ENCODE data around the gene SCG5.

SCG5 gene

DNA sequence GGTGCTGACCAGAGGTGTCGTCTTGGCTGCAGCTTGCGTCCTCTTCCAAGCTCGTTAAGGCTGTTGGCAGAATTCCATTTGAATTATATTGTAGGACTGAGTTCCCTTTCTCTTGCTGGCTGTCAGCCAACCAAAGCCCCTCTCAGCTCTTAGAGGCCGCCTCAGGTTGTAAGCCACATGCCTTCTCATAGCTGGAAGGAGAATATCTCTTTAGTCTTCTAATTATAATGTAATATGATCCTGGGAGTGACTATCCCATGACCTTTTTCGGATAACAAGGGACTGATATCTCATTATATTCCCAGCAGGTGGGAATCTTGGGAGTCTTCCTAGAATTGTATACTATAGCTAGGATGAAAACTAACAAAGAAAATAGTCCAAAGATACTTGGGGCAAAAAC lies 4.8 kb downstream of the SCG5 start:
- Histone ChIP-seq H3K9me3 (ENCODE audit: insufficient read depth, low read depth, low read length) (no peaks in the 10 kb centered on the region), H3K4ac (ENCODE audit: low read depth, low read length) (no peak overlapping the region), H3K4me2 (ENCODE audit: low read length) (no peak overlapping the region), H2BK5ac (ENCODE audit: low read depth, low read length, poor library complexity) (no peak overlapping the region), H3K79me1 (ENCODE audit: low read length) (no peaks in the 10 kb centered on the region), H3K4me3 (ENCODE audit: low read depth, low read length) (no peak overlapping the region), H4K8ac (ENCODE audit: low read depth, low read length) (no peak overlapping the region), H2BK120ac (ENCODE audit: insufficient read depth, low read length, poor library complexity) (no peak overlapping the region), H3K36me3 (ENCODE audit: control insufficient read depth in 1 of 2, insufficient read depth in 2 of 2, low read length in 2 of 2) (no peaks in the 10 kb centered on the region), H4K12ac (ENCODE audit: low read depth, low read length) (no peak overlapping the region), H3K23ac (ENCODE audit: low read length) (no peak overlapping the region), H2AFZ (ENCODE audit: insufficient read depth, low read length, poor library complexity) (no peak overlapping the region), H3K79me2 (ENCODE audit: control insufficient read depth, insufficient read depth, low read length, poor library complexity) (no peaks in the 10 kb centered on the region), H2AK5ac (ENCODE audit: low read length) (no peak overlapping the region), H3K18ac (ENCODE audit: low read length) (no peak overlapping the region), H3K27me3 (ENCODE audit: insufficient read depth, low read length) (no peaks in the 10 kb centered on the region), H3K9ac (ENCODE audit: low read length) (no peak overlapping the region), H4K91ac (ENCODE audit: low read depth, low read length) (no peak overlapping the region), H3K4me1 (ENCODE audit: control insufficient read depth in 1 of 2, insufficient read depth in 2 of 2, low read length in 2 of 2) (no peaks in the 10 kb centered on the region), H3K27ac (ENCODE audit: low read depth, low read length) (no peak overlapping the region), H3K14ac (ENCODE audit: low read length) (no peak overlapping the region), H2BK12ac (ENCODE audit: low read length) (no peak overlapping the region)
- DNase-seq: no peak
- no CpG with 5 or more reads among the region's 5 CpGs for WGBS (ENCODE audit: extremely low coverage, insufficient coverage, insufficient read length)

- no peak overlapping the region for H3K9ac ChIP-seq (ENCODE audit: low read length)
- no CpG with 5 or more reads among the region's 5 CpGs for WGBS (ENCODE audit: extremely low coverage, insufficient coverage, insufficient read length)
- H3K23ac ChIP-seq (ENCODE audit: low read length): no peak overlapping the region
- no peak overlapping the region for H4K12ac ChIP-seq (ENCODE audit: low read depth, low read length)
- no peak overlapping the region for H3K27ac ChIP-seq (ENCODE audit: low read depth, low read length)
- H3K79me2 ChIP-seq (ENCODE audit: control insufficient read depth, insufficient read depth, low read length, poor library complexity): no peaks in the 10 kb centered on the region
- H3K4me1 ChIP-seq (ENCODE audit: control insufficient read depth in 1 of 2, insufficient read depth in 2 of 2, low read length in 2 of 2): no peaks in the 10 kb centered on the region
- H2AK5ac ChIP-seq (ENCODE audit: low read length): no peak overlapping the region
- H3K18ac ChIP-seq (ENCODE audit: low read length): no peak overlapping the region
- H4K91ac ChIP-seq (ENCODE audit: low read depth, low read length): no peak overlapping the region
- H3K9me3 ChIP-seq (ENCODE audit: insufficient read depth, low read depth, low read length): no peaks in the 10 kb centered on the region
- no peaks in the 10 kb centered on the region for H3K79me1 ChIP-seq (ENCODE audit: low read length)
- H3K4me3 ChIP-seq (ENCODE audit: low read depth, low read length): no peak overlapping the region
- H2BK5ac ChIP-seq (ENCODE audit: low read depth, low read length, poor library complexity): no peak overlapping the region
- H2BK120ac ChIP-seq (ENCODE audit: insufficient read depth, low read length, poor library complexity): no peak overlapping the region
- DNase-seq: peak; percentile 35 to 46
- no peaks in the 10 kb centered on the region for H3K36me3 ChIP-seq (ENCODE audit: control insufficient read depth in 1 of 2, insufficient read depth in 2 of 2, low read length in 2 of 2)
- H3K4me2 ChIP-seq (ENCODE audit: low read length): no peak overlapping the region
- no peak overlapping the region for H2AFZ ChIP-seq (ENCODE audit: insufficient read depth, low read length, poor library complexity)
- H3K27me3 ChIP-seq (ENCODE audit: insufficient read depth, low read length): no peaks in the 10 kb centered on the region
- H3K4ac ChIP-seq (ENCODE audit: low read depth, low read length): no peak overlapping the region
- H3K14ac ChIP-seq (ENCODE audit: low read length): no peak overlapping the region
- no peak overlapping the region for H4K8ac ChIP-seq (ENCODE audit: low read depth, low read length)
- no peak overlapping the region for H2BK12ac ChIP-seq (ENCODE audit: low read length)
Observed at GRCh38 chr15:32649342-32649741, 7.8 kb downstream of the SCG5 start.

DNA sequence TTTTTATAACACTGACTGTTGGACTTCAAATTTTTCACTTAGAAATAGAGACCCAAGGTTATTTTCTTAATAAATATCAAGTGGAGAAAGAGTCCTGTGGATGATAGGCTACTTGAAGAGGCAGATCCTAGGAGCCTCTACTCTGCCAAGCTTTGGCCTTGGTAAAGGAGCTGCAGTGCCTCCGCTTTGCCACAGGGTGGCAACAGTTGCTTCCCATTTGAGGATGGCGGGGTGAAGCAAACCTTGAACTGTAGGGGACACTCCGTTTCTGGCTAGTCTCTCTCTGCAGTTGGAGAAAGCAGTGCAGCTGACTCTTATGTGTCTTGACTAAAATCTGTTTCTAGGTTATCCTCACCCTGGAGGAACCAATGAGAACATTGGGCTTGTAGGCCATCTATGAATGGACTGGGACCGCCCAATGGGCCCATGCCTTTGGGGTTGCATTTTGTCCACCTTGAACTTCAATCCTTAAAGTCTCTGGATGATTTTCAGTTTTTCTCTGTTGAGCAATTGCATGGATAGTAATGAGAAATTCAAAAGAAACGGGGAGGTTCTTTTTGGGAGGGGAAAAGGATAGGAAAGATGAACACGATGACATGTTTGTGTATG lies 9.8 kb downstream of the SCG5 start:
- H3K27ac ChIP-seq (ENCODE audit: low read depth, low read length): no peak overlapping the region
- no peaks in the 10 kb centered on the region for H3K4me1 ChIP-seq (ENCODE audit: control insufficient read depth in 1 of 2, insufficient read depth in 2 of 2, low read length in 2 of 2)
- DNase-seq: peak; percentile 17 to 77
- H3K18ac ChIP-seq (ENCODE audit: low read length): no peak overlapping the region
- H3K9me3 ChIP-seq (ENCODE audit: insufficient read depth, low read depth, low read length): no peaks in the 10 kb centered on the region
- H3K27me3 ChIP-seq (ENCODE audit: insufficient read depth, low read length): no peaks in the 10 kb centered on the region
- no peak overlapping the region for H4K8ac ChIP-seq (ENCODE audit: low read depth, low read length)
- H3K36me3 ChIP-seq (ENCODE audit: control insufficient read depth in 1 of 2, insufficient read depth in 2 of 2, low read length in 2 of 2): no peaks in the 10 kb centered on the region
- H4K12ac ChIP-seq (ENCODE audit: low read depth, low read length): no peak overlapping the region
- no peak overlapping the region for H3K23ac ChIP-seq (ENCODE audit: low read length)
- H4K91ac ChIP-seq (ENCODE audit: low read depth, low read length): no peak overlapping the region
- no peak overlapping the region for H2BK120ac ChIP-seq (ENCODE audit: insufficient read depth, low read length, poor library complexity)
- H3K79me2 ChIP-seq (ENCODE audit: control insufficient read depth, insufficient read depth, low read length, poor library complexity): no peaks in the 10 kb centered on the region
- no peak overlapping the region for H2BK12ac ChIP-seq (ENCODE audit: low read length)
- H3K14ac ChIP-seq (ENCODE audit: low read length): no peak overlapping the region
- H3K9ac ChIP-seq (ENCODE audit: low read length): no peak overlapping the region
- WGBS (ENCODE audit: extremely low coverage, insufficient coverage, insufficient read length): no CpG with 5 or more reads among the region's 6 CpGs
- H2AFZ ChIP-seq (ENCODE audit: insufficient read depth, low read length, poor library complexity): no peak overlapping the region
- no peaks in the 10 kb centered on the region for H3K79me1 ChIP-seq (ENCODE audit: low read length)
- no peak overlapping the region for H3K4me2 ChIP-seq (ENCODE audit: low read length)
- H2AK5ac ChIP-seq (ENCODE audit: low read length): no peak overlapping the region
- H2BK5ac ChIP-seq (ENCODE audit: low read depth, low read length, poor library complexity): no peak overlapping the region
- H3K4ac ChIP-seq (ENCODE audit: low read depth, low read length): no peak overlapping the region
- H3K4me3 ChIP-seq (ENCODE audit: low read depth, low read length): no peak overlapping the region

- Histone ChIP-seq H3K79me1 (ENCODE audit: low read length) (no peaks in the 10 kb centered on the region), H3K4me2 (ENCODE audit: low read length) (no peak overlapping the region), H3K4me1 (ENCODE audit: control insufficient read depth in 1 of 2, insufficient read depth in 2 of 2, low read length in 2 of 2) (no peaks in the 10 kb centered on the region), H2AK5ac (ENCODE audit: low read length) (no peak overlapping the region), H4K12ac (ENCODE audit: low read depth, low read length) (no peak overlapping the region), H3K9me3 (ENCODE audit: insufficient read depth, low read depth, low read length) (no peaks in the 10 kb centered on the region), H3K9ac (ENCODE audit: low read length) (no peak overlapping the region), H3K27ac (ENCODE audit: low read depth, low read length) (no peak overlapping the region), H3K18ac (ENCODE audit: low read length) (no peak overlapping the region), H3K79me2 (ENCODE audit: control insufficient read depth, insufficient read depth, low read length, poor library complexity) (no peaks in the 10 kb centered on the region), H2BK5ac (ENCODE audit: low read depth, low read length, poor library complexity) (no peak overlapping the region), H2AFZ (ENCODE audit: insufficient read depth, low read length, poor library complexity) (no peak overlapping the region), H2BK120ac (ENCODE audit: insufficient read depth, low read length, poor library complexity) (no peak overlapping the region), H3K4ac (ENCODE audit: low read depth, low read length) (no peak overlapping the region), H3K4me3 (ENCODE audit: low read depth, low read length) (no peak overlapping the region), H4K8ac (ENCODE audit: low read depth, low read length) (no peak overlapping the region), H3K14ac (ENCODE audit: low read length) (no peak overlapping the region), H3K36me3 (ENCODE audit: control insufficient read depth in 1 of 2, insufficient read depth in 2 of 2, low read length in 2 of 2) (no peaks in the 10 kb centered on the region), H4K91ac (ENCODE audit: low read depth, low read length) (no peak overlapping the region), H3K23ac (ENCODE audit: low read length) (no peak overlapping the region), H3K27me3 (ENCODE audit: insufficient read depth, low read length) (no peaks in the 10 kb centered on the region), H2BK12ac (ENCODE audit: low read length) (no peak overlapping the region)
- 100% methylated on average over 1 of the region's 3 CpGs for WGBS (ENCODE audit: extremely low coverage, insufficient coverage, insufficient read length)
- no peak for DNase-seq
Observed at GRCh38 chr15:32652178-32652577, 10.7 kb downstream of the SCG5 start.
